GM23338 (cell line): ENCODE results near the gene DNAAF5.

Experiments
- CREB1 ChIP-seq: fragments of 250-450 bp; sonication (Bioruptor Pico); IDR thresholded peaks from 2 replicates; pipeline ENCODE4 v1.5.0; 2020; ENCODE audit warnings: low read depth, mild to moderate bottlenecking, moderate library complexity
- CTCF ChIP-seq, 2 experiments: fragments of 200-600 bp in 1 of 2; sonication (generic) in 1 of 2; conservative IDR thresholded peaks; 2 replicates each; pipeline versions ENCODE4 v1.5.1 to v1.6.1; 2016 to 2017; ENCODE audit warnings: antibody characterized with exemption in 2 of 2, low read depth in 2 of 2, mild to moderate bottlenecking in 2 of 2, moderate library complexity in 1 of 2
- EZH2 ChIP-seq: fragments of 200-600 bp; sonication (generic); IDR thresholded peaks from one replicate; pipeline ENCODE4 v1.8.0; 2017; ENCODE audit warnings: antibody characterized with exemption, mild to moderate bottlenecking, low read depth; ENCODE audit not compliant: unreplicated experiment
- EZH2phosphoT487 ChIP-seq: fragments of 200-600 bp; sonication (generic); IDR thresholded peaks from one replicate; pipeline ENCODE4 v1.8.1; 2018; ENCODE audit warnings: antibody characterized with exemption; ENCODE audit not compliant: unreplicated experiment
- POLR2AphosphoS5 ChIP-seq: IDR thresholded peaks from 2 replicates; pipeline ENCODE4 v1.6.1; 2016; ENCODE audit warnings: antibody characterized with exemption, low read depth
- ZNF114 ChIP-seq: fragments of 250-450 bp; sonication (Bioruptor Pico); IDR thresholded peaks from 2 replicates; pipeline ENCODE4 v1.5.0; 2020; ENCODE audit warnings: mild to moderate bottlenecking, moderate library complexity

- TF ChIP-seq EZH2 (no peak), EZH2phosphoT487 (no peak), CTCF (conservative IDR thresholded peaks at IDR 0.05; ENCODE audit: low read depth in 2 of 2) (no peak), ZNF114 (CRISPR knock-in tag) (no peak), POLR2AphosphoS5 (no peak), CREB1 (CRISPR knock-in tag) (no peak)
Measured at GRCh38 chr7:780516-780915, 54.0 kb downstream of the DNAAF5 start.
